ENCODE measurements around the gene ADAMTSL1. TPM values are rescaled to one million over a fixed set of nuclear protein-coding genes. Genes with fewer than 3 reads are reported as not detected.

ADAMTSL1 gene
- total RNA-seq, 1 experiment from 2014 or later = 1.2 TPM

DNA sequence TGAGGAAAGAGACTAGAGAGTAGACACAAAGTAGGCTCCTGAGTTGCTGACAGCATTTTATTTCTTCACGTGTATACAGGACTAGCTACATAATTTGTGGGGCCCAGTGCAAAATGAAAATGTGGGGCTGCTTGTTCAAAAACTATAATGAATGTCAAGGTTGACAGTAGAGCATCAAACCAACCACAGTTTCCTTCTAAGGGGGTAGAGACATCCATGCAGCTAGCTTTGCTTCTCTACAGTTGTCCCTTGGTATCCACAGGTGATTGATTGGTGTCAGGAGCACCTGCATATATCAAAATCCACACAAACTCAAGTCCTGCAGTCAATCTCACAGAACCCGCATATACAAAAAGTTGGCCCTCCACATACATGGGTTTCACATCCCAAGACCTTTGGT is 429.5 kb downstream of the ADAMTSL1 start:
- Histone ChIP-seq H3T11ph (ENCODE audit: low read length) (no peak overlapping the region), H4K20me1 (ENCODE audit: control insufficient read depth, insufficient read depth, insufficient read length) (no peaks in the 10 kb centered on the region), H3K27ac (ENCODE audit: insufficient read length, low read depth, low read length) (no peak overlapping the region), H2AFZ (ENCODE audit: low read length) (no peak overlapping the region), H3K79me1 (ENCODE audit: insufficient read depth, low read depth, low read length, poor library complexity, severe bottlenecking) (no peaks in the 10 kb centered on the region), H4K5ac (ENCODE audit: insufficient read length, low read depth, low read length) (no peak overlapping the region), H2BK120ac (ENCODE audit: low read depth, low read length, poor library complexity, severe bottlenecking) (no peak overlapping the region), H4K91ac (ENCODE audit: insufficient read length, low read depth, low read length) (no peak overlapping the region), H2BK12ac (ENCODE audit: insufficient read length, low read depth, low read length) (no peak overlapping the region), H3K4me2 (ENCODE audit: insufficient read depth, insufficient read length, low read length) (no peak overlapping the region), H2BK20ac (ENCODE audit: low read depth, low read length, poor library complexity, severe bottlenecking) (no peak overlapping the region), H3K23me2 (ENCODE audit: insufficient read length, low read depth, low read length, poor library complexity, severe bottlenecking) (no peaks in the 10 kb centered on the region), H3K14ac (ENCODE audit: insufficient read depth, low read length) (no peak overlapping the region), H3K4ac (ENCODE audit: low read depth, low read length) (no peak overlapping the region), H2AK5ac (ENCODE audit: insufficient read length, low read length) (no peak overlapping the region), H2BK5ac (ENCODE audit: insufficient read length, low read length) (no peak overlapping the region), H3K56ac (ENCODE audit: insufficient read length, low read depth, low read length) (no peak overlapping the region), H3K79me2 (ENCODE audit: insufficient read depth, low read length) (no peaks in the 10 kb centered on the region), H3K18ac (ENCODE audit: insufficient read length, low read depth, low read length) (no peak overlapping the region), H3K4me1 (ENCODE audit: insufficient read depth, low read length) (no peaks in the 10 kb centered on the region), H2BK15ac (ENCODE audit: low read depth, low read length) (no peak overlapping the region), H3K23ac (ENCODE audit: insufficient read length, low read depth, low read length) (no peak overlapping the region), H4K8ac (replicated peaks; ENCODE audit: insufficient read length, low read depth, low read length) (no peak overlapping the region), H3K27me3 (ENCODE audit: insufficient read depth, low read length) (no peaks in the 10 kb centered on the region), H3K9ac (ENCODE audit: extremely low read depth, insufficient read length, low read length) (no peak overlapping the region), H3K9me3 (ENCODE audit: control insufficient read depth, low read depth, low read length) (no peaks in the 10 kb centered on the region)
- Mint-ChIP-seq H3K36me3 (ENCODE audit: insufficient read depth in 1 of 3, low read depth in 3 of 3) (peaks cover 0 to 9% (median 1%) of the 10 kb centered on the region in 3 experiments; a peak in 3 of 7 replicates), H3K9me3 (peaks cover 3 to 19% of the 10 kb centered on the region in 2 experiments; a peak in 4 of 5 replicates), H3K27me3 (ENCODE audit: low read depth) (no peaks in the 10 kb centered on the region; the same call in 1 of the 2 replicates), H3K27ac (no peak overlapping the region), H3K4me3 (no peak overlapping the region), H3K4me1 (peaks cover 0 to 6% of the 10 kb centered on the region in 2 experiments; a peak in 2 of 4 replicates)
- TF ChIP-seq, protein P1, sequence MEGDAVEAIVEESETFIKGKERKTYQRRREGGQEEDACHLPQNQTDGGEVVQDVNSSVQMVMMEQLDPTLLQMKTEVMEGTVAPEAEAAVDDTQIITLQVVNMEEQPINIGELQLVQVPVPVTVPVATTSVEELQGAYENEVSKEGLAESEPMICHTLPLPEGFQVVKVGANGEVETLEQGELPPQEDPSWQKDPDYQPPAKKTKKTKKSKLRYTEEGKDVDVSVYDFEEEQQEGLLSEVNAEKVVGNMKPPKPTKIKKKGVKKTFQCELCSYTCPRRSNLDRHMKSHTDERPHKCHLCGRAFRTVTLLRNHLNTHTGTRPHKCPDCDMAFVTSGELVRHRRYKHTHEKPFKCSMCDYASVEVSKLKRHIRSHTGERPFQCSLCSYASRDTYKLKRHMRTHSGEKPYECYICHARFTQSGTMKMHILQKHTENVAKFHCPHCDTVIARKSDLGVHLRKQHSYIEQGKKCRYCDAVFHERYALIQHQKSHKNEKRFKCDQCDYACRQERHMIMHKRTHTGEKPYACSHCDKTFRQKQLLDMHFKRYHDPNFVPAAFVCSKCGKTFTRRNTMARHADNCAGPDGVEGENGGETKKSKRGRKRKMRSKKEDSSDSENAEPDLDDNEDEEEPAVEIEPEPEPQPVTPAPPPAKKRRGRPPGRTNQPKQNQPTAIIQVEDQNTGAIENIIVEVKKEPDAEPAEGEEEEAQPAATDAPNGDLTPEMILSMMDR (conservative IDR thresholded peaks at IDR 0.05) = no peak
- no peak for DNase-seq
- no CpG with 5 or more reads among the region's 2 CpGs for WGBS (ENCODE audit: extremely low coverage, insufficient read length, low lambda C conversion rate)

Data from H9 (cell line).